BJ (cell line): ENCODE data around the gene CNTN1. TPM values are rescaled to one million over a fixed set of nuclear protein-coding genes. Genes with fewer than 3 reads are reported as not detected.

Experiments used
- CTCF ChIA-PET: fragments of 350-600 bp; formaldehyde crosslinking; extraction: SDS; loops from one replicate; lab custom pipeline; 2021; ENCODE audit warnings: antibody characterized with exemption, inconsistent platforms; lab: Yijun Ruan, JAX
- POLR2A ChIA-PET: fragments of 300-600 bp; sonication (Branson Sonifier 250); formaldehyde crosslinking; extraction: SDS; loops from one replicate; lab custom pipeline; 2021; ENCODE audit warnings: antibody characterized with exemption; lab: Charles Lee
- DNase-seq: peaks from one replicate; pipeline ENCODE4 v3.0.0-alpha.2; 2011; ENCODE audit warnings: low read depth
- H3K27me3 ChIP-seq: 2 replicates; pipeline ENCODE4 v1.6.0; 2011; ENCODE audit warnings: low read length; ENCODE audit not compliant: control insufficient read depth, insufficient read depth
- H3K36me3 ChIP-seq: 2 replicates; pipeline ENCODE4 v1.5.1; 2011; ENCODE audit warnings: low read length; ENCODE audit not compliant: control insufficient read depth, insufficient read depth
- H3K4me3 ChIP-seq: 2 replicates; pipeline ENCODE4 v1.5.1; 2011; ENCODE audit warnings: low read depth, mild to moderate bottlenecking, control low read depth, low read length
- polyA plus RNA-seq: library from polyadenylated mRNA; depleted of rRNA; stranded (reverse); fragments of >200 nt; gene quantifications from 2 replicates; pipeline ENCODE4 v1.2.3, GENCODE V29; 2011
- TF ChIP-seq, protein P1 (sequence below): IDR thresholded peaks from 2 replicates; pipeline ENCODE4 v1.5.1; 2011; ENCODE audit warnings: low read depth, mild to moderate bottlenecking, control low read depth, inconsistent platforms, low read length, moderate library complexity; ENCODE audit not compliant: insufficient read depth

The CNTN1 gene
- polyA plus RNA-seq, 1 experiment, result 0.40 TPM

GRCh38 chr12:41026151-41026550, 333.9 kb downstream of the CNTN1 start:
- Histone ChIP-seq H3K36me3 (no peaks in the 10 kb centered on the region), H3K4me3 (no peak overlapping the region), H3K27me3 (no peaks in the 10 kb centered on the region)
- TF ChIP-seq, protein P1, sequence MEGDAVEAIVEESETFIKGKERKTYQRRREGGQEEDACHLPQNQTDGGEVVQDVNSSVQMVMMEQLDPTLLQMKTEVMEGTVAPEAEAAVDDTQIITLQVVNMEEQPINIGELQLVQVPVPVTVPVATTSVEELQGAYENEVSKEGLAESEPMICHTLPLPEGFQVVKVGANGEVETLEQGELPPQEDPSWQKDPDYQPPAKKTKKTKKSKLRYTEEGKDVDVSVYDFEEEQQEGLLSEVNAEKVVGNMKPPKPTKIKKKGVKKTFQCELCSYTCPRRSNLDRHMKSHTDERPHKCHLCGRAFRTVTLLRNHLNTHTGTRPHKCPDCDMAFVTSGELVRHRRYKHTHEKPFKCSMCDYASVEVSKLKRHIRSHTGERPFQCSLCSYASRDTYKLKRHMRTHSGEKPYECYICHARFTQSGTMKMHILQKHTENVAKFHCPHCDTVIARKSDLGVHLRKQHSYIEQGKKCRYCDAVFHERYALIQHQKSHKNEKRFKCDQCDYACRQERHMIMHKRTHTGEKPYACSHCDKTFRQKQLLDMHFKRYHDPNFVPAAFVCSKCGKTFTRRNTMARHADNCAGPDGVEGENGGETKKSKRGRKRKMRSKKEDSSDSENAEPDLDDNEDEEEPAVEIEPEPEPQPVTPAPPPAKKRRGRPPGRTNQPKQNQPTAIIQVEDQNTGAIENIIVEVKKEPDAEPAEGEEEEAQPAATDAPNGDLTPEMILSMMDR, result no peak
- CTCF ChIA-PET, result no interaction called here
- POLR2A ChIA-PET, result no interaction called here
- DNase-seq, result no peak

- CTCF ChIA-PET, result no interaction called here
- TF ChIP-seq, protein P1, result no peak
- H3K36me3 ChIP-seq, result no peaks in the 10 kb centered on the region
- no peak for DNase-seq
- H3K27me3 ChIP-seq, result no peaks in the 10 kb centered on the region
- POLR2A ChIA-PET, result no interaction called here
- no peak overlapping the region for H3K4me3 ChIP-seq
Observed at GRCh38 chr12:41032386-41032785, 340.1 kb downstream of the CNTN1 start.

DNA sequence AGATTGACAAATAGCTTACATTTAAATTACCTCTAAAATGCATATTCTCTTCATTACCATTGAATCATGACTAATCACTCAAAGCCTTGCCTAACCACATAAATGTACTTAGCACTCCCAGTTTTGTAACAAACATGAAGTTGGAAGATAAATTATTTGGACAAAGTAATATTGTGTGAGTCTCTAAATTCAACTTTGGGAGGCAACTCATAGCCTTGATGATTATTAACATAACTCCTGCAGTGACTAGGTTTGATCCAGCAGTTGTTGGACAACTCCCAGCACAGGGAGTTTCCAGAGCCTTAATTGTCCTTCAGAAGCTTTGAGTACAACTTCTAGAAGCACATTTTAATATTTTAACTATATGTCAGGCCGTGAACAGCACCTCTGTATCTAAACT, 342.4 kb downstream of the CNTN1 start:
- ChIA-PET POLR2A (no interaction called here), CTCF (no interaction called here)
- no peak overlapping the region for H3K4me3 ChIP-seq
- no peaks in the 10 kb centered on the region for H3K27me3 ChIP-seq
- no peak for DNase-seq
- H3K36me3 ChIP-seq, result no peaks in the 10 kb centered on the region
- TF ChIP-seq, protein P1, result no peak

- no peaks in the 10 kb centered on the region for H3K36me3 ChIP-seq
- no peak for DNase-seq
- no peaks in the 10 kb centered on the region for H3K27me3 ChIP-seq
- TF ChIP-seq, protein P1, result no peak
- no peak overlapping the region for H3K4me3 ChIP-seq
- ChIA-PET POLR2A (no interaction called here), CTCF (no interaction called here)
Observed at GRCh38 chr12:41039461-41039860, 347.2 kb downstream of the CNTN1 start.

DNA sequence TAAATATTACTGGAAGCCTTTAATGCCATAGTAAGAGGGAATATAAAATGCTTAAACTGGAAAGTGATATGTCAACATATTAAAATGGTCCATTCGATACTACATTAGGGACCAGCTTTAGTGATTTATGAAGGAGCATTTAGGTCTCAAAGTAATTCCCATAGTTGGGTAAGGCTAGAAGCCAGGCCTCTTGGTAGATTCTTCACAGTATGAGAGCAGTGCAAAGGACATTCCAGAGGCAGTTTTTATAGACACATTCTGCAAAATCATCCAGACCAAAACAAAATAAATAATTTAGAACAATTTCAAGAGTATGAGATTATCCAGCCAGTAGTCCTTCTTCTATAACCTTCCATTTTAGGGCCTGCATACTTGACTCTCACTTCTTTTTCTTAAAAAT, 353.3 kb downstream of the CNTN1 start:
- no peaks in the 10 kb centered on the region for H3K36me3 ChIP-seq
- TF ChIP-seq, protein P1, result no peak
- ChIA-PET CTCF (no interaction called here), POLR2A (no interaction called here)
- H3K4me3 ChIP-seq, result no peak overlapping the region
- no peaks in the 10 kb centered on the region for H3K27me3 ChIP-seq
- DNase-seq, result no peak
